PC-9 (cell line): ENCODE data around the gene FARS2.

ENCODE experiments used
- CTCF ChIP-seq: fragments of 200-600 bp; sonication (generic); conservative IDR thresholded peaks from 2 replicates; pipeline ENCODE4 v1.6.1; 2017; ENCODE audit warnings: mixed run types, antibody characterized with exemption, mild to moderate bottlenecking, moderate library complexity
- EZH2 ChIP-seq: fragments of 200-600 bp; sonication (generic); IDR thresholded peaks from 2 replicates; pipeline ENCODE4 v1.8.0; 2017; ENCODE audit warnings: antibody characterized with exemption, low read depth

GRCh38 chr6:5587648-5588047 lies 326.3 kb downstream of the FARS2 start:
- TF ChIP-seq CTCF: no peak
- no peak for TF ChIP-seq EZH2
